Hematopoietic multipotent progenitor cell treated with erythropoietin and hydrocortisone succinate and interleukin-3 and kit ligand, for 6 days (in vitro differentiated cells): Measurements from ENCODE around the gene JAK3.
"Not testable (repeated sequence)": the region's sequence is repeated elsewhere in the genome, so short reads cannot be mapped to it uniquely, and the experiment has no call there.

Experiments used
- DNase-seq: peaks from one replicate; pipeline ENCODE4 v3.0.0-alpha.2; 2015

JAK3 gene

GRCh38 chr19:17802137-17802858 is 45.5 kb downstream of the JAK3 start:
- DNase-seq, result no peak

GRCh38 chr19:17798599-17798998 is 49.2 kb downstream of the JAK3 start:
- not testable (repeated sequence) for DNase-seq

GRCh38 chr19:17797424-17798201 is 50.2 kb downstream of the JAK3 start:
- DNase-seq, result peak; percentile 48

- DNase-seq, result no peak
These were observed 50.9 kb downstream of the JAK3 start for GRCh38 chr19:17796838-17797423.

GRCh38 chr19:17796013-17796837 is 51.6 kb downstream of the JAK3 start:
- no peak for DNase-seq

GRCh38 chr19:17795495-17795856 is 52.3 kb downstream of the JAK3 start:
- no peak for DNase-seq

GRCh38 chr19:17794731-17795494 is 52.9 kb downstream of the JAK3 start, which contains the start of gene B3GNT3:
B3GNT3 (plus strand) TSS chr19:17795138; CDS start chr19:17807808, 12,670 bp downstream.
- peak; percentile 46 for DNase-seq

GRCh38 chr19:17794412-17794730 is 53.4 kb downstream of the JAK3 start:
- no peak for DNase-seq

GRCh38 chr19:17790059-17790780 is 57.6 kb downstream of the JAK3 start:
- no peak for DNase-seq

- no peak for DNase-seq
These were observed 59.1 kb downstream of the JAK3 start for GRCh38 chr19:17788632-17789031.

- DNase-seq, result no peak
These were observed 60.4 kb downstream of the JAK3 start for GRCh38 chr19:17787274-17787913.

- DNase-seq, result peak; percentile 90
These were observed 63.4 kb downstream of the JAK3 start for GRCh38 chr19:17784201-17785008.

- not testable (repeated sequence) for DNase-seq
These were observed 64.1 kb downstream of the JAK3 start for GRCh38 chr19:17783721-17784120.

- no peak for DNase-seq
These were observed 67.0 kb downstream of the JAK3 start for GRCh38 chr19:17780781-17781180.

GRCh38 chr19:17778968-17779929 is 68.5 kb downstream of the JAK3 start:
- DNase-seq, result peak; percentile 69

GRCh38 chr19:17778251-17778967 is 69.4 kb downstream of the JAK3 start:
- DNase-seq, result peak; percentile 90

- DNase-seq, result not testable (repeated sequence)
These were observed 69.9 kb downstream of the JAK3 start for GRCh38 chr19:17777840-17778239.
